OCI-LY7 (cell line): ENCODE results near the gene GABRG3. TPM values are rescaled to one million over a fixed set of nuclear protein-coding genes. Genes with fewer than 3 reads are reported as not detected.

ENCODE experiments used
- BruUV-seq: library from RNA; stranded (reverse); fragments of 400-500 nt; replicated peaks from 2 replicates; lab custom pipeline; 2021; lab: Mats Ljungman, UMichigan
- CTCF ChIA-PET: fragments of 300-600 bp; sonication (Branson Sonifier 250); formaldehyde crosslinking; loops from one replicate; lab custom pipeline; 2022; ENCODE audit warnings: antibody characterized with exemption; ENCODE audit not compliant: unreplicated experiment; lab: Charles Lee
- POLR2A ChIA-PET: fragments of 300-600 bp; sonication (Branson Sonifier 250); formaldehyde crosslinking; loops from one replicate; lab custom pipeline; 2022; ENCODE audit warnings: antibody characterized with exemption; lab: Charles Lee
- DNase-seq: peaks from one replicate; pipeline ENCODE4 v3.0.0-alpha.2; 2015; ENCODE audit warnings: low spot score
- H2AFZ ChIP-seq: fragments of 200-600 bp; sonication (generic), shearing (Covaris generic); 2 replicates; pipeline ENCODE4 v1.6.1; 2014; ENCODE audit warnings: mild to moderate bottlenecking, antibody characterized with exemption, low read length, moderate library complexity
- H3K27ac ChIP-seq: fragments of 200-600 bp; sonication (generic); 2 replicates; pipeline ENCODE4 v1.5.1; 2014; ENCODE audit warnings: mixed run types, low read depth, mild to moderate bottlenecking, moderate library complexity, low read length, inconsistent platforms; ENCODE audit not compliant: poor library complexity, severe bottlenecking
- H3K36me3 ChIP-seq: fragments of 200-600 bp; sonication (generic); 2 replicates; pipeline ENCODE4 v1.6.1; 2014; ENCODE audit warnings: mild to moderate bottlenecking, antibody characterized with exemption, low read length, moderate library complexity, mixed read lengths; ENCODE audit not compliant: insufficient read depth
- H3K4me1 ChIP-seq: fragments of 200-600 bp; sonication (generic); 2 replicates; pipeline ENCODE4 v1.5.1; 2014; ENCODE audit warnings: mild to moderate bottlenecking, low read length; ENCODE audit not compliant: insufficient read depth, poor library complexity, severe bottlenecking
- H3K4me2 ChIP-seq: fragments of 200-600 bp; sonication (generic); 2 replicates; pipeline ENCODE4 v1.6.1; 2014; ENCODE audit warnings: mild to moderate bottlenecking, low read length
- H3K4me3 ChIP-seq: fragments of 200-600 bp; sonication (generic); 2 replicates; pipeline ENCODE4 v1.5.1; 2014; ENCODE audit warnings: mild to moderate bottlenecking, low read depth, low read length; ENCODE audit not compliant: poor library complexity, severe bottlenecking
- H3K79me2 ChIP-seq: fragments of 200-600 bp; sonication (generic); 2 replicates; pipeline ENCODE4 v1.6.1; 2016; ENCODE audit warnings: low read depth, mild to moderate bottlenecking, low read length, moderate library complexity, mixed read lengths; ENCODE audit not compliant: insufficient read depth
- H3K9me2 ChIP-seq: fragments of 200-600 bp; sonication (generic); 2 replicates; pipeline ENCODE4 v1.6.1; 2016; ENCODE audit warnings: mild to moderate bottlenecking, low read length, mixed read lengths; ENCODE audit not compliant: insufficient read depth
- H3K9me3 ChIP-seq: fragments of 200-600 bp; sonication (generic); 2 replicates; pipeline ENCODE4 v1.6.1; 2014; ENCODE audit warnings: mild to moderate bottlenecking, mixed run types, low read length, mixed read lengths
- H4K20me1 ChIP-seq: fragments of 200-600 bp; sonication (generic); 2 replicates; pipeline ENCODE4 v1.6.1; 2014; ENCODE audit warnings: mild to moderate bottlenecking, antibody characterized with exemption, low read length, moderate library complexity, mixed read lengths; ENCODE audit not compliant: insufficient read depth
- CTCF ChIP-seq: fragments of 200-600 bp; sonication (generic); conservative IDR thresholded peaks from 2 replicates; pipeline ENCODE4 v1.5.1; 2014; ENCODE audit warnings: mild to moderate bottlenecking, antibody characterized with exemption, low read length, moderate library complexity, mixed read lengths
- EZH2phosphoT487 ChIP-seq: fragments of 200-600 bp; sonication (generic); IDR thresholded peaks from 2 replicates; pipeline ENCODE4 v1.6.1; 2018; ENCODE audit warnings: low read depth, borderline replicate concordance, mild to moderate bottlenecking, mixed run types, antibody characterized with exemption, low read length, moderate library complexity, mixed read lengths
- intact Hi-C: fragments of 100-400 bp; cut with micrococcal nuclease; formaldehyde crosslinking; loops from one replicate; pipeline ENCODE4 v1.10.0; 2022; ENCODE audit not compliant: unreplicated experiment
- total RNA-seq, 2 experiments: library from RNA; depleted of rRNA in 1 of 2; stranded (reverse); fragments of >200 nt in 1 of 2; shearing (Covaris generic) in 1 of 2; gene quantifications; 2 replicates each; pipeline ENCODE4 v1.2.3, GENCODE V29; 2014 to 2022

The GABRG3 gene
- total RNA-seq, 2 experiments from 2014 or later: not detected

GRCh38 chr15:26972636-26973035, 1.7 kb downstream of the GABRG3 start:
- Histone ChIP-seq H3K9me3 (no peaks in the 10 kb centered on the region), H4K20me1 (no peaks in the 10 kb centered on the region), H3K4me3 (no peak overlapping the region), H3K4me2 (no peak overlapping the region), H3K4me1 (no peaks in the 10 kb centered on the region), H3K9me2 (no peaks in the 10 kb centered on the region), H3K79me2 (no peaks in the 10 kb centered on the region), H2AFZ (no peak overlapping the region), H3K27ac (no peak overlapping the region), H3K36me3 (no peaks in the 10 kb centered on the region)
- no peak for DNase-seq
- CTCF ChIA-PET: no interaction called here
- POLR2A ChIA-PET: no interaction called here
- no TSS peak for BruUV-seq
- intact Hi-C loops: no loop called here
- TF ChIP-seq CTCF: no peak
- TF ChIP-seq EZH2phosphoT487: no peak

GRCh38 chr15:26974120-26974780, 3.3 kb downstream of the GABRG3 start:
- Histone ChIP-seq H3K79me2 (no peaks in the 10 kb centered on the region), H3K27ac (no peak overlapping the region), H3K4me2 (no peak overlapping the region), H3K36me3 (no peaks in the 10 kb centered on the region), H3K4me1 (no peaks in the 10 kb centered on the region), H4K20me1 (no peaks in the 10 kb centered on the region), H3K9me2 (no peaks in the 10 kb centered on the region), H2AFZ (no peak overlapping the region), H3K4me3 (no peak overlapping the region), H3K9me3 (no peaks in the 10 kb centered on the region)
- CTCF ChIA-PET: no interaction called here
- TF ChIP-seq EZH2phosphoT487 (no peak), CTCF (peak; percentile 60)
- DNase-seq: peak; percentile 7
- BruUV-seq: no TSS peak
- POLR2A ChIA-PET: no interaction called here
- intact Hi-C loops: no loop called here

- intact Hi-C loops: no loop called here
- no peaks in the 10 kb centered on the region for H3K9me2 ChIP-seq
- H3K9me3 ChIP-seq: no peaks in the 10 kb centered on the region
- H3K4me2 ChIP-seq: no peak overlapping the region
- no peaks in the 10 kb centered on the region for H3K4me1 ChIP-seq
- TF ChIP-seq EZH2phosphoT487 (no peak), CTCF (no peak)
- no TSS peak for BruUV-seq
- ChIA-PET POLR2A (no interaction called here), CTCF (no interaction called here)
- no peak overlapping the region for H3K4me3 ChIP-seq
- no peaks in the 10 kb centered on the region for H3K36me3 ChIP-seq
- H4K20me1 ChIP-seq: no peaks in the 10 kb centered on the region
- H2AFZ ChIP-seq: no peak overlapping the region
- DNase-seq: no peak
- no peak overlapping the region for H3K27ac ChIP-seq
- no peaks in the 10 kb centered on the region for H3K79me2 ChIP-seq
Observed at GRCh38 chr15:26981492-26981891, 10.5 kb downstream of the GABRG3 start.
